OCI-LY1 (cell line): ENCODE data around the gene PGAP6.

ENCODE experiments used
- EZH2 ChIP-seq: fragments of 200-600 bp; sonication (generic), shearing (Covaris generic); IDR thresholded peaks from 2 replicates; pipeline ENCODE4 v1.8.0; 2017; ENCODE audit warnings: borderline replicate concordance, mixed run types, mild to moderate bottlenecking, antibody characterized with exemption, low read length, moderate library complexity, mixed read lengths
- TF ChIP-seq, protein P1 (sequence below): fragments of 200-600 bp; sonication (generic), shearing (Covaris generic); IDR thresholded peaks from 2 replicates; pipeline ENCODE4 v1.5.1; 2017; ENCODE audit warnings: mild to moderate bottlenecking, antibody characterized with exemption, low read length, moderate library complexity, mixed read lengths

DNA sequence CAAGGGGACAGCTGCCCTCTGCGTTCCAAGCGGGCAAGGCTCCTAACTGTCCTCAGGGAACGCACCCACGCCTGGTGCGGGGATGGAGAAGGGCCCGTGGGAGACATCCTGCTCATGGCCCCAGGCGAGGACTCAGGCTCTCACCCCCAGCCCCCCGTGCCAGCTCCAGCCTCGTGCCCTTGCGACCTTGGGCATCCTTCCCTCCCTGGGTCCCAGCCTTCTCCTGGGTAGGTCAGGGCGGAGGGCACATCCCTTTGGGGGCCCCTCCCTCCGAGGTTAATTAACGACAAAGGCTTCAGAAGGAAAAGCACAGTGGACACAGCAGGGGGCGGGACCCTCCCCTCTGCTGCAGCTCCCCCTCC, 3.0 kb downstream of the PGAP6 start:
- TF ChIP-seq, protein P1, sequence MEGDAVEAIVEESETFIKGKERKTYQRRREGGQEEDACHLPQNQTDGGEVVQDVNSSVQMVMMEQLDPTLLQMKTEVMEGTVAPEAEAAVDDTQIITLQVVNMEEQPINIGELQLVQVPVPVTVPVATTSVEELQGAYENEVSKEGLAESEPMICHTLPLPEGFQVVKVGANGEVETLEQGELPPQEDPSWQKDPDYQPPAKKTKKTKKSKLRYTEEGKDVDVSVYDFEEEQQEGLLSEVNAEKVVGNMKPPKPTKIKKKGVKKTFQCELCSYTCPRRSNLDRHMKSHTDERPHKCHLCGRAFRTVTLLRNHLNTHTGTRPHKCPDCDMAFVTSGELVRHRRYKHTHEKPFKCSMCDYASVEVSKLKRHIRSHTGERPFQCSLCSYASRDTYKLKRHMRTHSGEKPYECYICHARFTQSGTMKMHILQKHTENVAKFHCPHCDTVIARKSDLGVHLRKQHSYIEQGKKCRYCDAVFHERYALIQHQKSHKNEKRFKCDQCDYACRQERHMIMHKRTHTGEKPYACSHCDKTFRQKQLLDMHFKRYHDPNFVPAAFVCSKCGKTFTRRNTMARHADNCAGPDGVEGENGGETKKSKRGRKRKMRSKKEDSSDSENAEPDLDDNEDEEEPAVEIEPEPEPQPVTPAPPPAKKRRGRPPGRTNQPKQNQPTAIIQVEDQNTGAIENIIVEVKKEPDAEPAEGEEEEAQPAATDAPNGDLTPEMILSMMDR = no peak
- no peak for TF ChIP-seq EZH2
